Adipose tissue (tissue), 3 donors: ENCODE results near the gene GRK3. TPM values are rescaled to one million over a fixed set of nuclear protein-coding genes. Genes with fewer than 3 reads are reported as not detected.

Experiments used
- H3K27ac ChIP-seq: one replicate; pipeline ENCODE4 v1.5.1; 2013; ENCODE audit warnings: low read depth, low read length
- WGBS, 3 donors: extraction: QIAGEN DNeasy Blood & Tissue Kit; methylation state at CpG; one replicate each; pipeline ENCODE4 v1.1.7; 2013; 5-methylcytosine and 5-hydroxymethylcytosine counted together
- polyA plus RNA-seq, 3 donors: library from polyadenylated mRNA; stranded (reverse); fragments of 200-250 nt; gene quantifications; one replicate each; pipeline ENCODE4 v1.2.3, GENCODE V29; 2013
- donor health status: healthy with polysubstance abuse.
- donor health status: Bipolar disorder and iron deficiency.
- donor health status: healthy.

GRK3 gene
- polyA plus RNA-seq, 3 donors = 5.8 to 17.6 (median 8.8) TPM

- 89 to 93% (median 91%) methylated on average over 45 to 48 of the region's 48 CpGs for WGBS, 3 donors
- no peak overlapping the region for H3K27ac ChIP-seq
Measured at GRCh38 chr22:25752615-25753214, 188.2 kb downstream of the GRK3 start.

- 87 to 90% (median 89%) methylated on average over 14 of the region's 14 CpGs for WGBS, 3 donors
Measured at GRCh38 chr22:25753252-25753651, 188.8 kb downstream of the GRK3 start.

GRCh38 chr22:25754527-25755202 is 190.2 kb downstream of the GRK3 start:
- no peak overlapping the region for H3K27ac ChIP-seq
- WGBS, 3 donors = 62 to 81% (median 66%) methylated on average over 21 to 24 of the region's 24 CpGs

More at GRCh38 chr22:25753252-25753651, 188.8 kb downstream of the GRK3 start:
- H3K27ac ChIP-seq = no peak overlapping the region

GRCh38 chr22:25757686-25758085 is 193.2 kb downstream of the GRK3 start:
- 61 to 83% (median 70%) methylated on average over 3 of the region's 3 CpGs for WGBS, 3 donors
- H3K27ac ChIP-seq = no peak overlapping the region

- WGBS, 3 donors = 90 to 97% (median 94%) methylated on average over 8 of the region's 8 CpGs
- H3K27ac ChIP-seq = no peak overlapping the region
Measured at GRCh38 chr22:25758316-25758715, 193.8 kb downstream of the GRK3 start.

GRCh38 chr22:25759825-25760231 is 195.4 kb downstream of the GRK3 start:
- WGBS, 3 donors = 27 to 33% (median 32%) methylated on average over 5 of the region's 5 CpGs
- no peak overlapping the region for H3K27ac ChIP-seq

GRCh38 chr22:25760294-25760693 is 195.8 kb downstream of the GRK3 start:
- 49 to 66% (median 60%) methylated on average over 2 of the region's 2 CpGs for WGBS, 3 donors
- no peak overlapping the region for H3K27ac ChIP-seq

- H3K27ac ChIP-seq = no peak overlapping the region
- WGBS, 3 donors = 74 to 81% (median 79%) methylated on average over 15 of the region's 15 CpGs
Measured at GRCh38 chr22:25760848-25761595, 196.5 kb downstream of the GRK3 start.

- no peak overlapping the region for H3K27ac ChIP-seq
- WGBS, 3 donors = 70 to 89% (median 78%) methylated on average over 5 of the region's 5 CpGs
Measured at GRCh38 chr22:25762147-25762546, 197.7 kb downstream of the GRK3 start.

GRCh38 chr22:25763239-25763777 is 198.8 kb downstream of the GRK3 start:
- WGBS, 3 donors = 66 to 81% (median 71%) methylated on average over 7 of the region's 7 CpGs
- no peak overlapping the region for H3K27ac ChIP-seq

- WGBS, 3 donors = 60 to 66% (median 60%) methylated on average over 8 of the region's 8 CpGs
Measured at GRCh38 chr22:25764270-25765015, 200.0 kb downstream of the GRK3 start.

GRCh38 chr22:25765016-25765367 is 200.5 kb downstream of the GRK3 start:
- 75 to 98% (median 93%) methylated on average over 2 of the region's 2 CpGs for WGBS, 3 donors
- H3K27ac ChIP-seq = no peak overlapping the region

More at GRCh38 chr22:25764270-25765015, 200.0 kb downstream of the GRK3 start:
- H3K27ac ChIP-seq = no peak overlapping the region

GRCh38 chr22:25765801-25766200 is 201.3 kb downstream of the GRK3 start:
- WGBS, 3 donors = 86 to 87% (median 87%) methylated on average over 4 of the region's 4 CpGs
- H3K27ac ChIP-seq = no peak overlapping the region

- 85 to 91% (median 90%) methylated on average over 3 of the region's 3 CpGs for WGBS, 3 donors
Measured at GRCh38 chr22:25766418-25766817, 201.9 kb downstream of the GRK3 start.

GRCh38 chr22:25770333-25770732 is 205.9 kb downstream of the GRK3 start:
- H3K27ac ChIP-seq = no peak overlapping the region
- 79 to 93% (median 92%) methylated on average over 4 of the region's 4 CpGs for WGBS, 3 donors

More at GRCh38 chr22:25766418-25766817, 201.9 kb downstream of the GRK3 start:
- H3K27ac ChIP-seq = no peak overlapping the region

- 60 to 73% (median 66%) methylated on average over 9 of the region's 9 CpGs for WGBS, 3 donors
- H3K27ac ChIP-seq = no peak overlapping the region
Measured at GRCh38 chr22:25772288-25772687, 207.8 kb downstream of the GRK3 start.

GRCh38 chr22:25774575-25775026 is 210.1 kb downstream of the GRK3 start:
- 62 to 66% (median 63%) methylated on average over 12 of the region's 12 CpGs for WGBS, 3 donors

GRCh38 chr22:25775531-25775930 is 211.1 kb downstream of the GRK3 start:
- WGBS, 3 donors = 45 to 52% (median 49%) methylated on average over 8 of the region's 8 CpGs
- no peak overlapping the region for H3K27ac ChIP-seq

More at GRCh38 chr22:25774575-25775026, 210.1 kb downstream of the GRK3 start:
- H3K27ac ChIP-seq = no peak overlapping the region
